ENCODE data around the gene CTDSPL. TPM values are rescaled to one million over a fixed set of nuclear protein-coding genes. Genes with fewer than 3 reads are reported as not detected.
A peak's percentile ranks its signal among the peaks of the same experiment; 100 is the strongest.

Gene CTDSPL
- polyA plus RNA-seq, 1 donor = 36.3 TPM

- no peak for DNase-seq
Observed at GRCh38 chr3:37943631-37944314, 82.1 kb downstream of the CTDSPL start.

- DNase-seq = no peak
Observed at GRCh38 chr3:37944391-37944842, 82.7 kb downstream of the CTDSPL start.

GRCh38 chr3:37945156-37945806, 83.6 kb downstream of the CTDSPL start:
- DNase-seq = no peak

GRCh38 chr3:37945807-37946530, 84.3 kb downstream of the CTDSPL start:
- DNase-seq = no peak

- no peak for DNase-seq
Observed at GRCh38 chr3:37946531-37946889, 84.8 kb downstream of the CTDSPL start.

- DNase-seq = peak; percentile 38
Observed at GRCh38 chr3:37949866-37950265, 88.2 kb downstream of the CTDSPL start.

GRCh38 chr3:37952564-37952963, 90.9 kb downstream of the CTDSPL start:
- no peak for DNase-seq

- DNase-seq = no peak
Observed at GRCh38 chr3:37953226-37953625, 91.5 kb downstream of the CTDSPL start.

GRCh38 chr3:37953707-37954394, 92.2 kb downstream of the CTDSPL start:
- DNase-seq = no peak

GRCh38 chr3:37954881-37955280, 93.2 kb downstream of the CTDSPL start:
- DNase-seq = no peak

GRCh38 chr3:37955918-37956707, 94.4 kb downstream of the CTDSPL start:
- no peak for DNase-seq

GRCh38 chr3:37956723-37957538, 95.3 kb downstream of the CTDSPL start:
- DNase-seq = no peak

- DNase-seq = no peak
Observed at GRCh38 chr3:37957539-37957936, 95.9 kb downstream of the CTDSPL start.

- DNase-seq = no peak
Observed at GRCh38 chr3:37961622-37962431, 100.1 kb downstream of the CTDSPL start.

GRCh38 chr3:37963016-37963415, 101.3 kb downstream of the CTDSPL start:
- DNase-seq = no peak

- DNase-seq = no peak
Observed at GRCh38 chr3:37963635-37964034, 102.0 kb downstream of the CTDSPL start.

GRCh38 chr3:37964146-37964545, 102.5 kb downstream of the CTDSPL start:
- DNase-seq = no peak

GRCh38 chr3:37964716-37965115, 103.0 kb downstream of the CTDSPL start:
- DNase-seq = no peak

- DNase-seq = peak; percentile 57
Observed at GRCh38 chr3:37967260-37967881, 105.7 kb downstream of the CTDSPL start.

GRCh38 chr3:37968199-37968598, 106.5 kb downstream of the CTDSPL start:
- no peak for DNase-seq
